ENCODE data around the gene CD40. TPM values are rescaled to one million over a fixed set of nuclear protein-coding genes. Genes with fewer than 3 reads are reported as not detected.

Gene CD40
- total RNA-seq, 1 experiment from 2014 or later: 1.5 TPM

DNA sequence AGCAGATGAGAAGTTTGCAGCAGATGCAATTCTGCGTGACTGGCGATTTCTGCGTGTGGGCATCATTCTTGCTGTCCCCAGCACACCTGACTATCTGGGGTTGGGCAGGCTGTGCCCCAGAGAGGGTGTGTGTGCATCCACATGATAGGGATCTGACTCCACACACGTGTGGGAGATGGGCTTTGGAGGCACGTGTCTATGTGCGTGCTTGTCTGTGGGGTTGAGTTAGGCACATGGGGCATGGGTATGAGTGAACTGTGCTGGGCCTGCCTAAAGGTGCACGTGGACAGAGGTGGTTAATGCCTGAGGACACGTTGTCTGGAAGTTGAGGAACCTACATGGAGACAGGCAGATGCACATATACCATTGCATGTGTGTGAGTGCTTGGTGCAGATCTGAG lies 50.3 kb downstream of the CD40 start:
- no peak overlapping the region for H3K27ac Mint-ChIP-seq (ENCODE audit: low read depth, unreplicated experiment)
- no TSS peak for BruUV-seq (replicated peaks)
- ChIA-PET POLR2A (no interaction called here), CTCF (interaction anchor here (0.6 to 1.1 kb wide), 2 partner anchors 10 to 59 kb away, joined by 3 to 4 read pairs; no protein-coding TSS in a partner anchor)
- H3K27me3 Mint-ChIP-seq (ENCODE audit: insufficient read depth, unreplicated experiment): peaks cover 54% of the 10 kb centered on the region
- no peak overlapping the region for H3K4me3 Mint-ChIP-seq (ENCODE audit: unreplicated experiment)
- no peak for DNase-seq (ENCODE audit: unreplicated experiment)
- TF ChIP-seq, protein P1, sequence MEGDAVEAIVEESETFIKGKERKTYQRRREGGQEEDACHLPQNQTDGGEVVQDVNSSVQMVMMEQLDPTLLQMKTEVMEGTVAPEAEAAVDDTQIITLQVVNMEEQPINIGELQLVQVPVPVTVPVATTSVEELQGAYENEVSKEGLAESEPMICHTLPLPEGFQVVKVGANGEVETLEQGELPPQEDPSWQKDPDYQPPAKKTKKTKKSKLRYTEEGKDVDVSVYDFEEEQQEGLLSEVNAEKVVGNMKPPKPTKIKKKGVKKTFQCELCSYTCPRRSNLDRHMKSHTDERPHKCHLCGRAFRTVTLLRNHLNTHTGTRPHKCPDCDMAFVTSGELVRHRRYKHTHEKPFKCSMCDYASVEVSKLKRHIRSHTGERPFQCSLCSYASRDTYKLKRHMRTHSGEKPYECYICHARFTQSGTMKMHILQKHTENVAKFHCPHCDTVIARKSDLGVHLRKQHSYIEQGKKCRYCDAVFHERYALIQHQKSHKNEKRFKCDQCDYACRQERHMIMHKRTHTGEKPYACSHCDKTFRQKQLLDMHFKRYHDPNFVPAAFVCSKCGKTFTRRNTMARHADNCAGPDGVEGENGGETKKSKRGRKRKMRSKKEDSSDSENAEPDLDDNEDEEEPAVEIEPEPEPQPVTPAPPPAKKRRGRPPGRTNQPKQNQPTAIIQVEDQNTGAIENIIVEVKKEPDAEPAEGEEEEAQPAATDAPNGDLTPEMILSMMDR (IDR thresholded peaks at IDR 0.05; ENCODE audit: unreplicated experiment): no peak
- intact Hi-C loops (cut with micrococcal nuclease): no loop called here
- no peaks in the 10 kb centered on the region for H3K4me1 Mint-ChIP-seq (ENCODE audit: insufficient read depth, unreplicated experiment)
- H3K36me3 Mint-ChIP-seq (ENCODE audit: insufficient read depth, unreplicated experiment): no peaks in the 10 kb centered on the region
- no peaks in the 10 kb centered on the region for H3K9me3 Mint-ChIP-seq (ENCODE audit: unreplicated experiment)

DNA sequence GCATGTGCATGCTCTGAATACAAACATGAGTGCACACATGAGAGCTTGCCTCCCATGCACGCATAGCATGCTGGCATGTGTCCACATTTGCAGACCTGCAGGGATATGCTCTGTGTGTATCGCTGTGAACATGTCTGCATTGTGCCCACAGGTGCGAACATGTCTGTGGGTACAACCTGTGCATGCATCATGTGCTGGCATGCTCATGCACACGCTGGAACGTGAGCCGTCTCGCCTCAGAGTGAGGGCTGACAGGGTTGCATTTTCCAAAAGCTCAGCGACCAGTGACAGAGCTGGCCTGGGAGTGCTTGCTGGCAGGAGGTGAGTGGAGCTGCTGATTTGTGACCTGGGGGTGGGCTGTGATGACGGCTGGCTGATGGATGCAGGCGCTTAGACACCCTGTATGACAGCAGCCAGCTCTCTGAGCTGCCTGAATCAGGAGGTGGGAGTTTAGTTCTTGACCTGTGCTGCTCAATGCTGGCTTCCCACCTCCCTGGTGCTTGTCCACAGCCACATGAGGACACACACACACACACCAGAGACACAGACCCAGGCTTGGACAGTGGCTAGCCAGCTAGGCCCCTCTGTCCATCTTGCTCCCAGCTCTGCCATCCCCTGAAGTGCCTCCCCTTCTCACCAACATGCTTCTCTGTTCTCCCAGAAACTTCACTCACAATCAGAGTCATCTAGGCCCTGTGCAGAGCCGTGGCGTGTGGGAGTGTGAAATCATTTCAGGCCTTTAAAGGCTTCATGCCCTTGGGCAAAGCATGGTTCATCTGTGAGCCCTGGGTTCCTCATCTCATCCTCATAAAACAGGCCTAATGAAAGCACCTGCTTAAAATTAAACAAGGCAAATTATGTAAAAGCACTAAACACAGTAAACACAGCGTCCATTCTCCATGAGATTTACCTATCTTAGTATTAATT lies 51.4 kb downstream of the CD40 start:
- Mint-ChIP-seq H3K4me1 (ENCODE audit: insufficient read depth, unreplicated experiment) (no peaks in the 10 kb centered on the region), H3K4me3 (ENCODE audit: unreplicated experiment) (no peak overlapping the region), H3K27me3 (ENCODE audit: insufficient read depth, unreplicated experiment) (peaks cover 53% of the 10 kb centered on the region), H3K9me3 (ENCODE audit: unreplicated experiment) (no peaks in the 10 kb centered on the region), H3K36me3 (ENCODE audit: insufficient read depth, unreplicated experiment) (no peaks in the 10 kb centered on the region), H3K27ac (ENCODE audit: low read depth, unreplicated experiment) (no peak overlapping the region)
- no TSS peak for BruUV-seq (replicated peaks)
- TF ChIP-seq, protein P1 (IDR thresholded peaks at IDR 0.05; ENCODE audit: unreplicated experiment): no peak
- ChIA-PET POLR2A (no interaction called here), CTCF (interaction anchor here (0.6 to 1.1 kb wide), 4 partner anchors 11 to 137 kb away, joined by 3 to 4 read pairs (median 3); no protein-coding TSS in a partner anchor)
- intact Hi-C loops (cut with micrococcal nuclease): no loop called here
- no peak for DNase-seq (ENCODE audit: unreplicated experiment)

DNA sequence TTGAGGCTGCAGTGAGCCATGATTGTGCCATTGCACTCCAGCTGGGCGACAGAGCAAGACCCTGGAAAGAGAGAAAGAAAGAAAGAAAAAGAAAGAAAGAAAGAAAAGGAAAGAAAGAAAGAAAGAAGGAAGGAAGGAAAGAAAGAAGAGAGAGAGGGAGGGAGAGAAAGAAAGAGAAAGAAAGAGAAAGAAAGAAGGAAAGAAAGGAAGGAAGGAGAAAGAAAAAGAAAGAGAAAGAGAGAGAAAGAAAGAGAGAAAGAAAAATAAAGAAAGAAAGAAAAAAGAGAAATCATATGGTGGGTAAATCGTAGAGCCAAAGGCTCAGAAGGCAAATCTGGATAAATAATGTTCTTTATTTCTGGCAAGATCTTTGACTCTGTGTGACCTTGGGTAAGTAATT lies 53.4 kb downstream of the CD40 start:
- H3K9me3 Mint-ChIP-seq (ENCODE audit: unreplicated experiment): no peaks in the 10 kb centered on the region
- TF ChIP-seq, protein P1 (IDR thresholded peaks at IDR 0.05; ENCODE audit: unreplicated experiment): no peak
- H3K4me3 Mint-ChIP-seq (ENCODE audit: unreplicated experiment): no peak overlapping the region
- H3K27me3 Mint-ChIP-seq (ENCODE audit: insufficient read depth, unreplicated experiment): peaks cover 62% of the 10 kb centered on the region
- intact Hi-C loops (cut with micrococcal nuclease): no loop called here
- no TSS peak for BruUV-seq (replicated peaks)
- POLR2A ChIA-PET: interaction anchor here (0.7 kb wide), 1 partner anchor 141 kb away, joined by 4 read pairs; no protein-coding TSS in a partner anchor
- H3K4me1 Mint-ChIP-seq (ENCODE audit: insufficient read depth, unreplicated experiment): no peaks in the 10 kb centered on the region
- no peak for DNase-seq (ENCODE audit: unreplicated experiment)
- H3K36me3 Mint-ChIP-seq (ENCODE audit: insufficient read depth, unreplicated experiment): no peaks in the 10 kb centered on the region
- CTCF ChIA-PET: interaction anchor here (2.1 kb wide), 1 partner anchor 39 kb away, joined by 5 read pairs; no protein-coding TSS in a partner anchor
- H3K27ac Mint-ChIP-seq (ENCODE audit: low read depth, unreplicated experiment): peak overlapping the region; percentile 1

DNA sequence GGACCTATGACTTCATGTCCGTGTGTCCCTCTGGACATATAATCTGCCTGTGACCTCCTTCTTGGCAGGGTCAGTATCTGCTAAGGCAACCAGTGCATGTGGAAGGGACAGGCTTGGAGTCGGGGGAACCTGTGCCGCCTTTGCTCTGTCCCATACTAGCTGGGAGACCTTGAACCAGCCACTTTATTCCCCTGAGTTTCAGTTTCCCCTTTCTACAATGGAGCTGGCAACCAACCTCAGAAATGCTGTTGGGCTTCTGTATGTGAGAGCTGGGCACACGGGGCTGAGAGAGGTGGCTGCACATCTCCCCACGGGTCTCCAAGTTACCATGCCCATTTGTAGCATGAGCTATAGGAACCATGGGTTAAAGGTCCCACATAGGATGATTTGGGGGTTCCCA lies 53.8 kb downstream of the CD40 start:
- TF ChIP-seq, protein P1 (IDR thresholded peaks at IDR 0.05; ENCODE audit: unreplicated experiment): no peak
- DNase-seq (ENCODE audit: unreplicated experiment): no peak
- H3K4me3 Mint-ChIP-seq (ENCODE audit: unreplicated experiment): no peak overlapping the region
- peak overlapping the region; percentile 1 for H3K27ac Mint-ChIP-seq (ENCODE audit: low read depth, unreplicated experiment)
- H3K36me3 Mint-ChIP-seq (ENCODE audit: insufficient read depth, unreplicated experiment): no peaks in the 10 kb centered on the region
- intact Hi-C loops (cut with micrococcal nuclease): no loop called here
- H3K4me1 Mint-ChIP-seq (ENCODE audit: insufficient read depth, unreplicated experiment): no peaks in the 10 kb centered on the region
- no peaks in the 10 kb centered on the region for H3K9me3 Mint-ChIP-seq (ENCODE audit: unreplicated experiment)
- peaks cover 66% of the 10 kb centered on the region for H3K27me3 Mint-ChIP-seq (ENCODE audit: insufficient read depth, unreplicated experiment)
- POLR2A ChIA-PET: no interaction called here
- CTCF ChIA-PET: interaction anchor here (2.1 kb wide), 1 partner anchor 39 kb away, joined by 5 read pairs; no protein-coding TSS in a partner anchor
- BruUV-seq (replicated peaks): no TSS peak

Data from MCF 10A (cell line).